GM12878 (cell line): ENCODE measurements around the gene STK10. TPM values are rescaled to one million over a fixed set of nuclear protein-coding genes. Genes with fewer than 3 reads are reported as not detected.

ENCODE experiments used
- ATAC-seq: fragments of 200-7000 bp; cut with Tn5 transposase; 3 replicates; pipeline ENCODE4 v1.9.1; 2020; ENCODE audit warnings: mild to moderate bottlenecking, moderate library complexity
- BruUV-seq: library from RNA; stranded (reverse); fragments of 400-500 nt; replicated peaks from 2 replicates; lab custom pipeline; 2021; lab: Mats Ljungman, UMichigan
- CTCF ChIA-PET: fragments of 300-600 bp; sonication (Branson Sonifier 250); formaldehyde crosslinking; extraction: SDS; loops from one replicate; lab custom pipeline; 2021; ENCODE audit warnings: inconsistent platforms; lab: Yijun Ruan, JAX
- POLR2A ChIA-PET: fragments of 350-600 bp; formaldehyde crosslinking; extraction: SDS; loops from one replicate; lab custom pipeline; 2021; ENCODE audit warnings: inconsistent platforms; lab: Charles Lee
- RAD21 ChIA-PET: fragments of 300-600 bp; sonication (Branson Sonifier 250); formaldehyde crosslinking; loops from one replicate; lab custom pipeline; 2023; ENCODE audit warnings: antibody characterized with exemption; ENCODE audit not compliant: unreplicated experiment; lab: Charles Lee
- SMC1A ChIA-PET: fragments of 300-600 bp; sonication (Branson Sonifier 250); formaldehyde crosslinking; loops from one replicate; lab custom pipeline; 2023; ENCODE audit not compliant: unreplicated experiment, uncharacterized antibody; lab: Charles Lee
- DNase-seq: peaks from one replicate; pipeline ENCODE4 v3.0.0-alpha.2; 2011; ENCODE audit warnings: low read depth, low spot score
- FAIRE-seq: peaks from 3 replicates; lab custom pipeline; 2011; peaks lifted over from hg19 to GRCh38; lab: Jason Lieb, UNC
- H2AFZ ChIP-seq: 2 replicates; pipeline ENCODE4 v1.6.0; 2011; ENCODE audit warnings: low read depth, low read length, control low read depth; ENCODE audit not compliant: control insufficient read depth
- H3K27ac ChIP-seq: 2 replicates; pipeline ENCODE4 v1.5.1; 2011; ENCODE audit warnings: control low read depth; ENCODE audit not compliant: control insufficient read depth, insufficient read depth
- H3K27me3 ChIP-seq, 2 experiments: replicated peaks in 1 of 2; 2 replicates each; pipeline versions ENCODE4 v1.6.0 to v1.6.1; 2011; ENCODE audit warnings: low read length in 1 of 2; ENCODE audit not compliant: control insufficient read depth in 2 of 2, insufficient read depth in 2 of 2
- H3K36me3 ChIP-seq, 2 experiments: 2 replicates each; pipeline ENCODE4 v1.5.1; 2011; ENCODE audit warnings: low read length in 1 of 2; ENCODE audit not compliant: control insufficient read depth in 2 of 2, insufficient read depth in 2 of 2
- H3K4me1 ChIP-seq: 2 replicates; pipeline ENCODE4 v1.6.1; 2011; ENCODE audit warnings: mild to moderate bottlenecking, low read length, moderate library complexity, mixed read lengths; ENCODE audit not compliant: control insufficient read depth, insufficient read depth
- H3K4me2 ChIP-seq: 2 replicates; pipeline ENCODE4 v1.6.0; 2011; ENCODE audit warnings: control low read depth; ENCODE audit not compliant: control insufficient read depth, insufficient read depth
- H3K4me3 ChIP-seq: fragments of 200-600 bp; sonication (generic); 2 replicates; pipeline ENCODE4 v1.5.1; 2016
- H3K79me2 ChIP-seq: 2 replicates; pipeline ENCODE4 v1.6.0; 2011; ENCODE audit warnings: low read length; ENCODE audit not compliant: control insufficient read depth, insufficient read depth
- H3K9ac ChIP-seq: 2 replicates; pipeline ENCODE4 v1.8.0; 2011; ENCODE audit warnings: low read length, control low read depth, mixed read lengths; ENCODE audit not compliant: control insufficient read depth, insufficient read depth
- H3K9me3 ChIP-seq: replicated peaks from 3 replicates; pipeline ENCODE4 v1.5.1; 2011; ENCODE audit warnings: mild to moderate bottlenecking, low read length; ENCODE audit not compliant: control insufficient read depth, insufficient read depth
- H4K20me1 ChIP-seq: 2 replicates; pipeline ENCODE4 v1.6.0; 2011; ENCODE audit not compliant: control insufficient read depth, insufficient read depth
- ATF7 ChIP-seq: fragments of 450-650 bp; IDR thresholded peaks from 2 replicates; pipeline ENCODE4 v1.6.1; 2016; ENCODE audit warnings: low read depth, mild to moderate bottlenecking
- BCL11A ChIP-seq: IDR thresholded peaks from 2 replicates; pipeline ENCODE4 v1.6.1; 2011; ENCODE audit warnings: low read depth, low read length
- BHLHE40 ChIP-seq, 2 experiments: fragments of 450-650 bp in 1 of 2; IDR thresholded peaks; 2 replicates each; pipeline ENCODE4 v1.6.1; 2011 to 2017; ENCODE audit warnings: low read depth in 2 of 2, borderline replicate concordance in 1 of 2, improper control_type of control experiment in 1 of 2, low read length in 1 of 2, mild to moderate bottlenecking in 1 of 2
- CBFB ChIP-seq: IDR thresholded peaks from 2 replicates; pipeline ENCODE4 v1.6.1; 2016; ENCODE audit warnings: antibody characterized with exemption, low read depth
- CBX3 ChIP-seq: fragments of 200-600 bp; sonication (generic); IDR thresholded peaks from 2 replicates; pipeline ENCODE4 v1.6.1; 2016; ENCODE audit warnings: low read depth, borderline replicate concordance
- CEBPB ChIP-seq, 2 experiments: fragments of 150-350 bp in 1 of 2; IDR thresholded peaks; 2 replicates each; pipeline ENCODE4 v1.6.1; 2012 to 2014; ENCODE audit warnings: low read depth in 2 of 2, low read length in 2 of 2, borderline replicate concordance in 1 of 2, inconsistent platforms in 1 of 2
- CHD2 ChIP-seq: IDR thresholded peaks from 2 replicates; pipeline ENCODE4 v1.6.1; 2011; ENCODE audit warnings: low read depth, low read length, improper control_type of control experiment, borderline replicate concordance
- DPF2 ChIP-seq: fragments of 450-650 bp; IDR thresholded peaks from 2 replicates; pipeline ENCODE4 v1.6.1; 2017; ENCODE audit warnings: mild to moderate bottlenecking
- EP300 ChIP-seq, 2 experiments: fragments of 150-350 bp in 1 of 2; IDR thresholded peaks; 2 replicates each; pipeline ENCODE4 v1.6.1; 2011 to 2012; ENCODE audit warnings: low read depth in 2 of 2, low read length in 2 of 2, borderline replicate concordance in 1 of 2, improper control_type of control experiment in 1 of 2, inconsistent platforms in 1 of 2; ENCODE audit not compliant: control insufficient read depth in 1 of 2
- ETV6 ChIP-seq, 2 experiments: fragments of 450-650 bp in 1 of 2; IDR thresholded peaks in 1 of 2; conservative IDR thresholded peaks in 1 of 2; 2 replicates each; pipeline ENCODE4 v1.6.1; 2014; ENCODE audit warnings: antibody characterized with exemption in 1 of 2, borderline replicate concordance in 1 of 2, low read depth in 1 of 2, mild to moderate bottlenecking in 1 of 2, moderate library complexity in 1 of 2
- GATAD2B ChIP-seq: fragments of 450-650 bp; conservative IDR thresholded peaks from 2 replicates; pipeline ENCODE4 v1.6.1; 2017; ENCODE audit warnings: low read depth, mild to moderate bottlenecking, moderate library complexity
- MEF2B ChIP-seq: fragments of 450-650 bp; IDR thresholded peaks from 2 replicates; pipeline ENCODE4 v1.6.1; 2018; ENCODE audit warnings: mild to moderate bottlenecking, moderate library complexity; ENCODE audit not compliant: partially characterized antibody, poor library complexity, severe bottlenecking
- MTA2 ChIP-seq: fragments of 450-650 bp; IDR thresholded peaks from 2 replicates; pipeline ENCODE4 v1.6.1; 2016; ENCODE audit warnings: low read depth, mild to moderate bottlenecking, moderate library complexity
- POLR2A ChIP-seq: IDR thresholded peaks from 2 replicates; pipeline ENCODE4 v1.6.1; 2011; ENCODE audit warnings: low read depth, mild to moderate bottlenecking, low read length
- RUNX3 ChIP-seq: IDR thresholded peaks from 2 replicates; pipeline ENCODE4 v1.6.1; 2012; ENCODE audit warnings: low read length, inconsistent platforms
- SUZ12 ChIP-seq: fragments of 200-600 bp; sonication (generic); IDR thresholded peaks from one replicate; pipeline ENCODE4 v1.6.1; 2018; ENCODE audit warnings: antibody characterized with exemption, mild to moderate bottlenecking; ENCODE audit not compliant: unreplicated experiment
- TCF12 ChIP-seq: IDR thresholded peaks from 2 replicates; pipeline ENCODE4 v1.6.1; 2011; ENCODE audit warnings: low read depth, mild to moderate bottlenecking, low read length
- USF2 ChIP-seq: IDR thresholded peaks from 2 replicates; pipeline ENCODE4 v1.6.1; 2011; ENCODE audit warnings: low read depth, low read length, improper control_type of control experiment, borderline replicate concordance
- WRNIP1 ChIP-seq: IDR thresholded peaks from 2 replicates; pipeline ENCODE4 v1.6.1; 2011; ENCODE audit warnings: low read depth, low read length, improper control_type of control experiment, borderline replicate concordance
- YY1 ChIP-seq: IDR thresholded peaks from 2 replicates; pipeline ENCODE4 v1.6.1; 2011; ENCODE audit warnings: low read depth, mild to moderate bottlenecking, low read length
- ZNF384 ChIP-seq: IDR thresholded peaks from 2 replicates; pipeline ENCODE4 v1.6.1; 2012; ENCODE audit warnings: low read depth, mild to moderate bottlenecking, low read length, improper control_type of control experiment, borderline replicate concordance
- WGBS: methylation state at CpG from one replicate; pipeline ENCODE4 v1.1.6; 2016; ENCODE audit warnings: low lambda C conversion rate; ENCODE audit not compliant: insufficient replicate concordance, insufficient coverage; ENCODE audit errors: missing lambda C conversion rate; 5-methylcytosine and 5-hydroxymethylcytosine counted together
- in situ Hi-C: fragments of 300-500 bp; cut with MboI; formaldehyde crosslinking; loops from 9 replicates; pipeline ENCODE4 v1.14.3; 2018; ENCODE audit warnings: mixed read lengths
- intact Hi-C: fragments of 100-400 bp; cut with micrococcal nuclease; formaldehyde crosslinking; loops from one replicate; pipeline ENCODE4 v1.14.2; 2022; ENCODE audit not compliant: unreplicated experiment
- polyA plus RNA-seq, 11 experiments: library from polyadenylated mRNA; depleted of rRNA in 4 of 11; unstranded in 6 of 11; stranded (reverse) in 5 of 11; fragments of >200 nt; fragmentation: Nextera tagmentation in 4 of 11; fragmentation: Illumina TruSeq in 1 of 11; extraction: Ambion mirVana in 4 of 11; extraction: Trizol in 1 of 11; gene quantifications; 1 replicate in 1 of 11; 2 replicates in 10 of 11; pipeline versions ENCODE4 v1.2.1 to v1.2.3, GENCODE V29; 2011 to 2016; ENCODE audit warnings: inconsistent platforms in 2 of 11, missing spikeins in 2 of 11, low read depth in 1 of 11
- total RNA-seq, 4 experiments: library from RNA; depleted of rRNA in 3 of 4; stranded (reverse); fragments of >200 nt in 3 of 4; fragmentation: Illumina TruSeq in 1 of 4; extraction: Trizol in 1 of 4; gene quantifications; 2 replicates each; pipeline versions ENCODE4 v1.2.1 to v1.2.3, GENCODE V29; 2013 to 2021
- TF ChIP-seq, protein P1 (sequence below): fragments of 450-650 bp; IDR thresholded peaks from 2 replicates; pipeline ENCODE4 v1.6.1; 2016; ENCODE audit warnings: mild to moderate bottlenecking

STK10 gene
- total and polyA plus RNA-seq, 10 of the 15 experiments (the other 5 are each of a cell fraction or from before 2014, with no cell fraction given): 14.2 to 96.4 (median 50.6) TPM

DNA sequence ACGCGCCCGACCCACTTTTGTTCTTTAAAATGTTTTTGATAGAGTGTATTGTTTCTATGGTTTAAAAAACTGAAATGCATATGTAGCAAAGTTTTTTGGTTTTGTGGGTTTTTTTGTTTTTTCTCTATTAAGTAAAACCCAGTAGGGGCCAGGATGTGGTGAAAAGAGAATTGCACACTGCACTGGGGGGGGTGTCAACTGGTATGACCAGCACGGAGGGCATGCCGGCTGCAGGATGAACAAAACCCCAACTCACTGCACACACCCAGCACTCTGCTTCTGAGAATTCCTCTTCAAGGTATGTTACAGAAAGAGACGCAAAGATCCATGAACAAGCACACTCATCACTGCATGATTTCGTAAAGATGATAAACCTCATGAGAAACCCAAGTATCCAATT, 75.0 kb downstream of the STK10 start:
- CTCF ChIA-PET: no interaction called here

More for the DNA sequence above, 75.0 kb downstream of the STK10 start:
- ATAC-seq (peak; percentile 55), DNase-seq (peak; percentile 68), FAIRE-seq (peak; percentile 41)
- no TSS peak for BruUV-seq
- SMC1A ChIA-PET: interaction anchor here (2.4 to 2.6 kb wide), 2 partner anchors 76 to 169 kb away, joined by 10 to 11 read pairs; partner anchors contain the start of gene STK10
- Histone ChIP-seq H3K4me2 (peak overlapping the region; percentile 44), H2AFZ (no peak overlapping the region), H3K27me3 (no peaks in the 10 kb centered on the region), H3K4me1 (peaks cover 54% of the 10 kb centered on the region), H3K4me3 (peak overlapping the region; percentile 46; the same call in 1 of the 2 replicates), H3K27ac (peak overlapping the region; percentile 97), H3K9me3 (no peaks in the 10 kb centered on the region; the same call in 2 of the 3 replicates), H4K20me1 (no peaks in the 10 kb centered on the region), H3K36me3 (peaks cover 6 to 15% of the 10 kb centered on the region in 2 experiments), H3K79me2 (peaks cover 29% of the 10 kb centered on the region), H3K9ac (peak overlapping the region; percentile 3)
- intact Hi-C loops: loop anchor here (5.0 kb wide), 1 partner anchor 659 kb away; the partner anchor contains the start of gene DUSP1
- POLR2A ChIA-PET: interaction anchor here (0.6 to 7.6 kb wide), 3 partner anchors 10 to 74 kb away, joined by 5 to 115 read pairs (median 25); partner anchors contain the start of gene STK10
- TF ChIP-seq ETV6 (conservative IDR thresholded peaks at IDR 0.05 in 1 of 2, IDR thresholded peaks at IDR 0.05 in 1 of 2; ENCODE audit: borderline replicate concordance in 1 of 2, low read depth in 1 of 2): peak in 1 of 2 experiments; percentile 29; a peak in 1 of 4 replicates
- peak; percentile 43; the same call in 1 of the 2 replicates for TF ChIP-seq CBFB
- no peak for TF ChIP-seq SUZ12
- TF ChIP-seq CHD2: 0 out of 2 replicates have a peak, but pooled peaks have one; percentile 22
- TF ChIP-seq DPF2: peak; percentile 11; the same call in 1 of the 2 replicates
- TF ChIP-seq, protein P1, sequence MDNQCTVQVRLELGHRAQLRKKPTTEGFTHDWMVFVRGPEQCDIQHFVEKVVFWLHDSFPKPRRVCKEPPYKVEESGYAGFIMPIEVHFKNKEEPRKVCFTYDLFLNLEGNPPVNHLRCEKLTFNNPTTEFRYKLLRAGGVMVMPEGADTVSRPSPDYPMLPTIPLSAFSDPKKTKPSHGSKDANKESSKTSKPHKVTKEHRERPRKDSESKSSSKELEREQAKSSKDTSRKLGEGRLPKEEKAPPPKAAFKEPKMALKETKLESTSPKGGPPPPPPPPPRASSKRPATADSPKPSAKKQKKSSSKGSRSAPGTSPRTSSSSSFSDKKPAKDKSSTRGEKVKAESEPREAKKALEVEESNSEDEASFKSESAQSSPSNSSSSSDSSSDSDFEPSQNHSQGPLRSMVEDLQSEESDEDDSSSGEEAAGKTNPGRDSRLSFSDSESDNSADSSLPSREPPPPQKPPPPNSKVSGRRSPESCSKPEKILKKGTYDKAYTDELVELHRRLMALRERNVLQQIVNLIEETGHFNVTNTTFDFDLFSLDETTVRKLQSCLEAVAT: peak; percentile 59; the same call in 1 of the 2 replicates
- TF ChIP-seq MEF2B: peak; percentile 14
- TF ChIP-seq MTA2: peak; percentile 23; the same call in 1 of the 2 replicates
- TF ChIP-seq ATF7: peak; percentile 32; the same call in 1 of the 2 replicates
- peak; percentile 59; the same call in 1 of the 2 replicates for TF ChIP-seq BCL11A
- TF ChIP-seq CEBPB (IDR thresholded peaks at IDR 0.05; ENCODE audit: borderline replicate concordance in 1 of 2, low read depth in 2 of 2, low read length in 2 of 2): no peak
- peak; percentile 92 for TF ChIP-seq RUNX3
- TF ChIP-seq BHLHE40 (IDR thresholded peaks at IDR 0.05; ENCODE audit: borderline replicate concordance in 1 of 2, low read depth in 2 of 2, low read length in 1 of 2): peak; percentile 43 to 50; a peak in 3 of 4 replicates
- TF ChIP-seq POLR2A: 0 out of 2 replicates have a peak, but pooled peaks have one; percentile 39
- peak in 1 of 2 experiments; percentile 54; a peak in 2 of 4 replicates for TF ChIP-seq EP300 (IDR thresholded peaks at IDR 0.05; ENCODE audit: borderline replicate concordance in 1 of 2, control insufficient read depth in 1 of 2, low read depth in 2 of 2, low read length in 2 of 2)
- TF ChIP-seq YY1: 0 out of 2 replicates have a peak, but pooled peaks have one; percentile 26
- 0 out of 2 replicates have a peak, but pooled peaks have one; percentile 56 for TF ChIP-seq TCF12
- TF ChIP-seq GATAD2B: no peak
- no peak for TF ChIP-seq CBX3
- TF ChIP-seq USF2: no peak
- TF ChIP-seq ZNF384: 0 out of 2 replicates have a peak, but pooled peaks have one; percentile 21
- no peak for TF ChIP-seq WRNIP1
- RAD21 ChIA-PET: interaction anchor here (0.7 to 5.8 kb wide), 3 partner anchors 62 to 191 kb away, joined by 3 to 95 read pairs (median 65); partner anchors contain the start of gene STK10
- in situ Hi-C loops: loop anchor here (5.0 kb wide), 2 partner anchors 64 to 179 kb away; no protein-coding TSS in a partner anchor
- 0% methylated on average over 7 of the region's 7 CpGs for WGBS
